Measurements from ENCODE around the gene ZCWPW1. TPM values are rescaled to one million over a fixed set of nuclear protein-coding genes. Genes with fewer than 3 reads are reported as not detected.

Gene ZCWPW1
- total and polyA plus RNA-seq, 2 of the 13 experiments (the other 11 are each of a cell fraction or from before 2014, with no cell fraction given), result 2.4 to 2.5 TPM

- TF ChIP-seq HIC2 (CRISPR knock-in tag; IDR thresholded peaks at IDR 0.05; ENCODE audit: low read depth) (0 out of 2 replicates have a peak, but pooled peaks have one; percentile 26), ZNF629 (CRISPR knock-in tag; conservative IDR thresholded peaks at IDR 0.05) (no peak), TARDBP (CRISPR knock-in tag; IDR thresholded peaks at IDR 0.05) (peak; percentile 51; the same call in 1 of the 2 replicates), MTA1 (CRISPR knock-in tag; IDR thresholded peaks at IDR 0.05; ENCODE audit: borderline replicate concordance) (0 out of 2 replicates have a peak, but pooled peaks have one; percentile 1), PLSCR1 (CRISPR knock-in tag; IDR thresholded peaks at IDR 0.05; ENCODE audit: borderline replicate concordance) (no peak), POGK (CRISPR knock-in tag; conservative IDR thresholded peaks at IDR 0.05) (peak; percentile 65), ZGPAT (CRISPR knock-in tag; IDR thresholded peaks at IDR 0.05) (no peak; the same call in 1 of the 2 replicates), PLRG1 (conservative IDR thresholded peaks at IDR 0.05) (no peak), IRF9 (CRISPR knock-in tag; IDR thresholded peaks at IDR 0.05; ENCODE audit: borderline replicate concordance) (peak; percentile 61), ZNF784 (CRISPR knock-in tag; IDR thresholded peaks at IDR 0.05; ENCODE audit: borderline replicate concordance) (0 out of 2 replicates have a peak, but pooled peaks have one; percentile 0), MXD3 (CRISPR knock-in tag; IDR thresholded peaks at IDR 0.05) (peak; percentile 63; the same call in 1 of the 2 replicates), ZNF800 (CRISPR knock-in tag; IDR thresholded peaks at IDR 0.05) (peak; percentile 61; the same call in 1 of the 2 replicates), ZC3H13 (CRISPR knock-in tag; IDR thresholded peaks at IDR 0.05) (peak; percentile 84; the same call in 1 of the 2 replicates), TOPORS (CRISPR knock-in tag; IDR thresholded peaks at IDR 0.05) (peak; percentile 85; the same call in 1 of the 2 replicates), CCDC6 (CRISPR knock-in tag; IDR thresholded peaks at IDR 0.05) (peak; percentile 78; the same call in 1 of the 2 replicates), TEAD3 (CRISPR knock-in tag; optimal IDR thresholded peaks at IDR 0.05; ENCODE audit: borderline replicate concordance) (peak; percentile 42)
These were observed 7.2 kb upstream of the ZCWPW1 start (continued) for GRCh38 chr7:100435401-100436304.

Data from HepG2 (cell line).